ENCODE results near the gene FAM171A2.

GRCh38 chr17:44376124-44376523, 12.5 kb upstream of the FAM171A2 start:
- TF ChIP-seq POLR2A (IDR thresholded peaks at IDR 0.05; ENCODE audit: low read length) (no peak), GATA1 (IDR thresholded peaks at IDR 0.05; ENCODE audit: low read depth, low read length) (no peak)
